ENCODE measurements around the gene EVI2B.

DNA sequence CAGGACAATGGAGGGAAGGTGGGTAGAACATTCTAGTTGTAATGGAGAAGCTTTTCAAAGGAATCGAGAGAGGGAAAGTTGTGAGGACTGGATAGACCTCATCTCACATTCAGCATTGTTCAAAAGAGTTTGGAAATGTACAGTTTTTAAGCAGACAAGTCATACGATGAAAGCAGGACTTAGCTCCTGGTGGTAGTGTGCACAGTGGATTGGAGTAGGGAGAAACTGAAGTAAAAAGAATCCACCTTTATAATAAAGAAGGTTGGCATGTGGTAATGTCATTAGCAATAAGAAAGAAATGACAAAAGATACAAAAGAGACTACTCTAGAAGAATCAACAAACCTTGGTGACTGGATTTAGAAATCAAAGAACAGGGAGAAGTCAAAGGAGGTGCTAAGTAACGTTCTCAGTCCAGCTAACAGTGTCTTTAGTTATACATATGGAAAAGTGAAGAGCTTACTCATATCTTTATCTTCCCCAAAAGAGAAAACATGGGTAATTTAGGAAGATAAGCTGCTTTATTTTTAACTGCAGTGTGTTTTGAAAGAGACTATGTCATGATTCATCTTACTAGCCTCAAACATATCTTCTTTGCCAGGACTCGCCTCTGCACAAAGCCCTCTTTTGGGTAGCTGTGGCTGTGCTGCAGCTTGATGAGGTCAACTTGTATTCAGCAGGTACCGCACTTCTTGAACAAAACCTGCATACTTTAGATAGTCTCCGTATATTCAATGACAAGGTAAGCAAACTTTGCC lies 26.2 kb upstream of the EVI2B start:
- no peak for TF ChIP-seq CTCF (IDR thresholded peaks at IDR 0.05; ENCODE audit: low read length)
- no peak for TF ChIP-seq EZH2 (optimal IDR thresholded peaks at IDR 0.05; ENCODE audit: low read depth, low read length)

Data from MM.1S (cell line).